Bronchial epithelial cell (primary cell): ENCODE results near the gene MAP1A. TPM values are rescaled to one million over a fixed set of nuclear protein-coding genes. Genes with fewer than 3 reads are reported as not detected.

Source experiments
- DNase-seq: peaks from one replicate; pipeline ENCODE4 v3.0.0-alpha.2; 2010; ENCODE audit warnings: low read depth
- FAIRE-seq: peaks from 2 replicates; lab custom pipeline; 2011; peaks lifted over from hg19 to GRCh38; lab: Jason Lieb, UNC
- H3K27me3 ChIP-seq: 2 replicates; pipeline ENCODE4 v1.5.1; 2011; ENCODE audit warnings: low read length; ENCODE audit not compliant: control insufficient read depth, insufficient read depth
- H3K36me3 ChIP-seq: 2 replicates; pipeline ENCODE4 v1.5.1; 2011; ENCODE audit warnings: low read length; ENCODE audit not compliant: control insufficient read depth, insufficient read depth
- H3K4me3 ChIP-seq: 2 replicates; pipeline ENCODE4 v1.5.1; 2011; ENCODE audit warnings: mild to moderate bottlenecking, low read depth, low read length, control low read depth
- total RNA-seq: library from RNA; depleted of rRNA; stranded (reverse); fragments of >200 nt; gene quantifications from 2 replicates; pipeline ENCODE4 v1.2.1, GENCODE V29; 2014
- TF ChIP-seq, protein P1 (sequence below): IDR thresholded peaks from 2 replicates; pipeline ENCODE4 v1.5.1; 2011; ENCODE audit warnings: mild to moderate bottlenecking, moderate library complexity, low read length, control low read depth, inconsistent platforms; ENCODE audit not compliant: insufficient read depth, severe bottlenecking

MAP1A gene
- total RNA-seq, 1 donor from 2014 or later, result 0.26 TPM

DNA sequence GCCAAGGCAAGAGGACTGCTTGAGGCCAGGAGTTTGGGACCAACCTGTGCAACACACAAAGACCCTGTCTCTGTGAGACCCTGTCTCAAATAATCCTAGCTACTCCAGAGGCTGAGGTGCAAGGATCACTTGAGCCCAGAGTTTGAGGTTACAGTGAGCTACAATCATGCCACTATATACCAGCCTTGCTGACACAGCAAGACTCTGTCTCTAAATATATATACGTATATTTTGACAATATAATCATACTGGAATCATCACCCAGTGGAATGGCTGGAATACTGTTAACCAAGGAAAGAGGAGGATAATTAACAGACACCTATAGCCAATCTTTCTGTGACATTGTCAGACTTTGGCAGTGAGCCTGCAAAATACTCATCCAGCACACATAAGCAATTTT is 9.0 kb upstream of the MAP1A start:
- no peaks in the 10 kb centered on the region for H3K36me3 ChIP-seq
- TF ChIP-seq, protein P1, sequence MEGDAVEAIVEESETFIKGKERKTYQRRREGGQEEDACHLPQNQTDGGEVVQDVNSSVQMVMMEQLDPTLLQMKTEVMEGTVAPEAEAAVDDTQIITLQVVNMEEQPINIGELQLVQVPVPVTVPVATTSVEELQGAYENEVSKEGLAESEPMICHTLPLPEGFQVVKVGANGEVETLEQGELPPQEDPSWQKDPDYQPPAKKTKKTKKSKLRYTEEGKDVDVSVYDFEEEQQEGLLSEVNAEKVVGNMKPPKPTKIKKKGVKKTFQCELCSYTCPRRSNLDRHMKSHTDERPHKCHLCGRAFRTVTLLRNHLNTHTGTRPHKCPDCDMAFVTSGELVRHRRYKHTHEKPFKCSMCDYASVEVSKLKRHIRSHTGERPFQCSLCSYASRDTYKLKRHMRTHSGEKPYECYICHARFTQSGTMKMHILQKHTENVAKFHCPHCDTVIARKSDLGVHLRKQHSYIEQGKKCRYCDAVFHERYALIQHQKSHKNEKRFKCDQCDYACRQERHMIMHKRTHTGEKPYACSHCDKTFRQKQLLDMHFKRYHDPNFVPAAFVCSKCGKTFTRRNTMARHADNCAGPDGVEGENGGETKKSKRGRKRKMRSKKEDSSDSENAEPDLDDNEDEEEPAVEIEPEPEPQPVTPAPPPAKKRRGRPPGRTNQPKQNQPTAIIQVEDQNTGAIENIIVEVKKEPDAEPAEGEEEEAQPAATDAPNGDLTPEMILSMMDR, result no peak
- no peak overlapping the region for H3K4me3 ChIP-seq
- FAIRE-seq (no peak), DNase-seq (no peak)
- H3K27me3 ChIP-seq, result no peaks in the 10 kb centered on the region

DNA sequence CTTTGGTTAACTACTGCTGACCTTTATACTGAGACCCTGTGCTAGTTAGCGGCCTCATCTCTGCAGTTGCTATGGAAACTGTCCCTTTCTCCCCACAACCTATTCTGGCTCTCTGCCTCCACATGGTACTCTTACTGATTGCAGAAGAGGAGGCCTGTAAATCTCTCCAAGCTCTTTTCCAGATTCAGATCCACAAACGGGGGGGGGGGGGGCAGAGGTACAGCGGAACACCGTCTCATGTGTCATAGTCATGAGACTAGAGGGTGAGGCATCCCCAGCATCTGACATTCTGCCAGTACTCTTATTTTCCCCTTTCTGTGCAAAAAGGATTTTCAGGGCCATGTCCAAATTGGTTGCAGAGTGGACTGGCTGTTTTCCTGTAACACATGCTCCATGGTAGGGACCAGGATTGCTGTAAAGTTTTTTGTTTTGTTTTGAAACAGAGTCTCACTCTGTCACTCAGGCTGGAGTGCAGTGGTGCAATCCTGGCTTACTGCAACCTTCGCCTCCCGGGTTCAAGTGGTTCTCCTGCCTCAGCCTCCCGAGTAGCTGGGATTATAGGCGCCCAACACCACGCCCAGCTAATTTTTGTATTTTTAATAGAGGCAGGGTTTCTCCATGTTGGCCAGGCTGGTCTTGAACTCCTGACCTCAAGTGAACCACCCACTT is 8.3 kb upstream of the MAP1A start:
- TF ChIP-seq, protein P1, result no peak
- Histone ChIP-seq H3K36me3 (no peaks in the 10 kb centered on the region), H3K27me3 (no peaks in the 10 kb centered on the region), H3K4me3 (no peak overlapping the region)
- DNase-seq, result no peak
- FAIRE-seq, result no peak

DNA sequence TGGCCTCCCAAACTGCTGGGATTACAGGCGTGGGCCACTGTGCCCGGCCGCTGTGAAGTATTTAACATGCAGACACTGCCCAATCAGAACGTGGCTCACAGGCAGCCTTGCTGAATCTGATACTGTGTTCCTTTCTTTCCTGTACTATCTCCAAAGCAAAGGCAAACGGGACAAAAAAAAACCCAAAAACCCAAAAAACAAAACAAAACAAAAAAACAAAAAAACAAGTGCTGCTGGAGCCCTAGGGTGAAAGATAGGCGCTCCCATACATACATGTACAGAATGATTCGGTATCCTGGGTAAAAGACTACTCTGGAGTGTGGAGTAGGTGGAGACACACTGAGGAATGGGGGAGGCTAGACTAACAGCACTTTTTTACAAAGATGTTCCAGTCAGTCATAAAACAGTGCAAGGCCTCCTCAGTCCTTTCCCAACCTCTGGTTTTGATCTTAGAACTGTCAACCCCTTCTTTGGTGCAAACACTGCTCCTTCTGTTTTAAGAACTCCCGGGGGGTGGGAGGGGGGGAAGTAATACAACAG is 7.7 kb upstream of the MAP1A start:
- H3K36me3 ChIP-seq, result no peaks in the 10 kb centered on the region
- TF ChIP-seq, protein P1, result no peak
- no peak overlapping the region for H3K4me3 ChIP-seq
- H3K27me3 ChIP-seq, result no peaks in the 10 kb centered on the region
- DNase-seq (no peak), FAIRE-seq (no peak)

DNA sequence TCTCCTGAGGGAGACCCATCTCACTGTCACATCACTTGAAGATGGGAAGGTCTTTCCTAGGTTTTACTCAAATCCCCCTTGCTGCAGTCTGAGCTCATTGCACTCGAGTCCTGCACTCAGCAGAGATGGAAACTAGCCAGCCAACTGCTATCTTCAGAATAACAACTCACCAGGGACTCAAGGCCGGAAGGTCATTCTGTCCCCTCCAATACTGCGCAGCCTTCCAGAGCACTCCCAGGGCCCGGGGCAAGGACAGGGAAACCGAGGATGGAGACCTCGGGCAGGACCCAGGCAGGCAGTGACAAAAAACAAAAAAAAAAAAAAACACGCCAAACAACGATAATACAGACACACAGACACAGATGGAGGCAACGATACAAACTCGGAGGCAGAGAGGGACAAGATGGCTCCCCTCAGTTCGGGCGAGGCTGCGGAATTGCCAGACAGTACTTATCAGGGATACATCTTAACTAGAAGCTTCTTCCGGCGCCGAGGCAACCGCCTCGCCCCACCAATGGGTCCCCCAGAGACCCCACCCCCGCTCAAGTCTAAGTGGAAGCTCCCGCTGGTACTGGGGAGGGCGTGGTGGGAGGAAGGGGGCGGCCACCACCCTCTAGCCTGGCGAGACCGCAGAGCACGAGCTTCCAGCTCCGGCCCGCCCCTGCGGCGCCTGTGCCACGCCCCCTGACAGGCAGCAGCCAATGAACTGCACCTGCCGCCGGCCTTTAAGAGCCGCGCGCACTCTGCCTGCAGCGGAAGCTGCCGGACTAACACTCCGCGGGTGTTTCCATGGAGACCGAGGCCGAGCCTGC is 7.0 kb upstream of the MAP1A start:
- DNase-seq, result peak; percentile 91
- TF ChIP-seq, protein P1, result no peak
- Histone ChIP-seq H3K4me3 (peak overlapping the region; percentile 53), H3K27me3 (no peaks in the 10 kb centered on the region), H3K36me3 (no peaks in the 10 kb centered on the region)
- no peak for FAIRE-seq

DNA sequence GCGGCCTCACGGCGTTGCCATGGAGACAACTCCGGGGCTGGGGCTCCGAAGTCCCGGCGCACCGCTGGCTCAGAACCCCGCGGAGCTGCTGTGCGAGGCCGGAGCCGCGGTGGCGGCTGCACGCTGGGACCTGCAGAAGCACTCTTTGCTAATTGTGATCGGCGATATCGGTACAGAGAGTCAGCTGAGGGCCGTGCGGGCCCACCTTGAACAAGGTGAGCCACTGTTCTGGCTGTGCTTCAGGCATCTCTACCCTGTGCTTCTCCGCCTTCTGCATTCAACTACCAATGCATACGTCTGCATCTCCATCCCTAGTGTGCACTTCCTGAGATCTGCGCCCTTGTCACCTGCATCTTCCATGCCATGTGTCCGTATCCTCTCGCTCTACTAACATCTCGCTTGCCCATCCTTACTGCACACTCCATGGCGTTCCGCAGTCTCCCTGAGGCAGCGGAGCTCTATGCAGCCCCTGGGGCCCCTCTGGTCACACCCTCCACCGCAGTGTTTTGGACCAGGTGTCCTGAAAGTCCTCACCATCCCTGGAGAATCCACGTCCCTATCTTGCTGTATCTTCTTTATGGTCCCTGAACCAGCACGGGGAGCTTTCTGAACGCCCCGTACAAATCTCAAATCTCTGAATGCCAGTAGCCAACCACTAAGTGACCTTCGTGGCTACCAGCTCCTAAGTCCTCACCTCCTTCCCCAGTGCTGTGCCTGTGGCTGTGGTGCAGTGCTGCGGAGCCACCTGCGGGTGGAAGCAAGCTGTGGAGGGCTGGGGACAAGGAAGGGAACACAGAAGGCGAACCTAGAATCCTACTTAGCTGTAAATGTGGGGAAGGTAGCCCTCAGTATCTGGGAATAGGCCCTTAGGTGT is 6.2 kb upstream of the MAP1A start:
- TF ChIP-seq, protein P1, result no peak
- peak overlapping the region; percentile 53 for H3K4me3 ChIP-seq
- DNase-seq, result no peak
- H3K27me3 ChIP-seq, result no peaks in the 10 kb centered on the region
- H3K36me3 ChIP-seq, result no peaks in the 10 kb centered on the region
- FAIRE-seq, result no peak
